ENCODE measurements around the gene PTPRF.

DNA sequence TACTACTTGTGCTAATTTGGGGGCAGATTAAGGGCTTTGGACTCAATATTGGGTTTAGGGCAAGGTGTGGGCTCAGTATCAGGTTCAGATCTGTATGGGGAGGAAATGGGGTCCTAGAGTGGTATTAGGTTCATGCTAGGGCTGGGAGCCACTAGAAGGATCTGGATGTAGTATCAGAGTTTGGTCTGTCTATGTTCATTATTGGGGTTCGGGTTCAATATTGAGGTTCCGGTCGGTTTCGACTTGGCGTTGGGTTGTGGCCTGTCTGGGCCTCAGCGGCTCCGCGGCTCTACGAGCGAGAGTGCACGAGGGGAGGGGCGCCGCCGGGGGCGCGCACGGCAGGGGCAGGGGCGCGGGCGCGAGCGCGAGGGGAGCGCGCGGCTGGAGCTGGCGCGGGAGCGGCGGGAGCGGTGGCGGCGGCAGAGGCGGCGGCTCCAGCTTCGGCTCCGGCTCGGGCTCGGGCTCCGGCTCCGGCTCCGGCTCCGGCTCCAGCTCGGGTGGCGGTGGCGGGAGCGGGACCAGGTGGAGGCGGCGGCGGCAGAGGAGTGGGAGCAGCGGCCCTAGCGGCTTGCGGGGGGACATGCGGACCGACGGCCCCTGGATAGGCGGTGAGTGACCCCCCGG, at the start of gene PTPRF:
- TF ChIP-seq CTCF (IDR thresholded peaks at IDR 0.05; ENCODE audit: low read depth, low read length, poor library complexity, severe bottlenecking) = no peak
- peak; percentile 50; the same call in 1 of the 2 replicates for TF ChIP-seq EZH2phosphoT487 (IDR thresholded peaks at IDR 0.05; ENCODE audit: borderline replicate concordance, low read length)
